KMS-11 (cell line): ENCODE data around the gene LRGUK.

Experiments used
- H2AFZ ChIP-seq: fragments of 200-600 bp; sonication (generic); 2 replicates; pipeline ENCODE4 v1.6.1; 2016; ENCODE audit warnings: antibody characterized with exemption, mixed run types, low read depth
- H3K27ac ChIP-seq: fragments of 200-600 bp; sonication (generic); 2 replicates; pipeline ENCODE4 v1.6.1; 2016; ENCODE audit warnings: mild to moderate bottlenecking, mixed run types
- H3K27me3 ChIP-seq: fragments of 200-600 bp; sonication (generic); 2 replicates; pipeline ENCODE4 v1.6.1; 2017; ENCODE audit warnings: mild to moderate bottlenecking, low read depth, mixed run types, moderate library complexity; ENCODE audit not compliant: insufficient read depth
- H3K36me3 ChIP-seq: fragments of 200-600 bp; sonication (generic); 2 replicates; pipeline ENCODE4 v1.6.1; 2017; ENCODE audit warnings: mild to moderate bottlenecking, mixed run types; ENCODE audit not compliant: insufficient read depth
- H3K4me1 ChIP-seq: fragments of 200-600 bp; sonication (generic); 2 replicates; pipeline ENCODE4 v1.6.1; 2016; ENCODE audit warnings: mild to moderate bottlenecking, low read depth, mixed run types; ENCODE audit not compliant: poor library complexity, severe bottlenecking
- H3K4me2 ChIP-seq: fragments of 200-600 bp; sonication (generic); 2 replicates; pipeline ENCODE4 v1.7.0; 2016; ENCODE audit warnings: mild to moderate bottlenecking, mixed run types
- H3K4me3 ChIP-seq: fragments of 200-600 bp; sonication (generic); IDR thresholded peaks from 2 replicates; pipeline ENCODE4 v1.6.1; 2017; ENCODE audit warnings: low read depth, low read length, mixed read lengths; ENCODE audit not compliant: insufficient read depth
- H3K79me2 ChIP-seq: fragments of 200-600 bp; sonication (generic); 2 replicates; pipeline ENCODE4 v1.6.1; 2016; ENCODE audit warnings: low read depth, mixed run types; ENCODE audit not compliant: insufficient read depth
- H3K9ac ChIP-seq: fragments of 200-600 bp; sonication (generic); 2 replicates; pipeline ENCODE4 v1.6.1; 2016; ENCODE audit warnings: mild to moderate bottlenecking, mixed run types
- H4K20me1 ChIP-seq: fragments of 200-600 bp; sonication (generic); 2 replicates; pipeline ENCODE4 v1.6.1; 2016; ENCODE audit warnings: mild to moderate bottlenecking, mixed run types; ENCODE audit not compliant: insufficient read depth
- TF ChIP-seq, protein P1 (sequence below): fragments of 200-600 bp; sonication (generic); conservative IDR thresholded peaks from 2 replicates; pipeline ENCODE4 v1.6.1; 2017; ENCODE audit warnings: low read depth, mild to moderate bottlenecking, antibody characterized with exemption, low read length, moderate library complexity, mixed read lengths

LRGUK gene

GRCh38 chr7:134129856-134130523 is 2.9 kb downstream of the LRGUK start:
- Histone ChIP-seq H3K79me2 (no peaks in the 10 kb centered on the region), H3K4me2 (no peak overlapping the region), H3K9ac (no peak overlapping the region), H3K4me1 (peaks cover 3% of the 10 kb centered on the region), H3K27ac (no peak overlapping the region), H2AFZ (no peak overlapping the region), H3K4me3 (no peak overlapping the region), H3K36me3 (no peaks in the 10 kb centered on the region), H4K20me1 (no peaks in the 10 kb centered on the region), H3K27me3 (no peaks in the 10 kb centered on the region)
- TF ChIP-seq, protein P1, sequence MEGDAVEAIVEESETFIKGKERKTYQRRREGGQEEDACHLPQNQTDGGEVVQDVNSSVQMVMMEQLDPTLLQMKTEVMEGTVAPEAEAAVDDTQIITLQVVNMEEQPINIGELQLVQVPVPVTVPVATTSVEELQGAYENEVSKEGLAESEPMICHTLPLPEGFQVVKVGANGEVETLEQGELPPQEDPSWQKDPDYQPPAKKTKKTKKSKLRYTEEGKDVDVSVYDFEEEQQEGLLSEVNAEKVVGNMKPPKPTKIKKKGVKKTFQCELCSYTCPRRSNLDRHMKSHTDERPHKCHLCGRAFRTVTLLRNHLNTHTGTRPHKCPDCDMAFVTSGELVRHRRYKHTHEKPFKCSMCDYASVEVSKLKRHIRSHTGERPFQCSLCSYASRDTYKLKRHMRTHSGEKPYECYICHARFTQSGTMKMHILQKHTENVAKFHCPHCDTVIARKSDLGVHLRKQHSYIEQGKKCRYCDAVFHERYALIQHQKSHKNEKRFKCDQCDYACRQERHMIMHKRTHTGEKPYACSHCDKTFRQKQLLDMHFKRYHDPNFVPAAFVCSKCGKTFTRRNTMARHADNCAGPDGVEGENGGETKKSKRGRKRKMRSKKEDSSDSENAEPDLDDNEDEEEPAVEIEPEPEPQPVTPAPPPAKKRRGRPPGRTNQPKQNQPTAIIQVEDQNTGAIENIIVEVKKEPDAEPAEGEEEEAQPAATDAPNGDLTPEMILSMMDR = no peak

DNA sequence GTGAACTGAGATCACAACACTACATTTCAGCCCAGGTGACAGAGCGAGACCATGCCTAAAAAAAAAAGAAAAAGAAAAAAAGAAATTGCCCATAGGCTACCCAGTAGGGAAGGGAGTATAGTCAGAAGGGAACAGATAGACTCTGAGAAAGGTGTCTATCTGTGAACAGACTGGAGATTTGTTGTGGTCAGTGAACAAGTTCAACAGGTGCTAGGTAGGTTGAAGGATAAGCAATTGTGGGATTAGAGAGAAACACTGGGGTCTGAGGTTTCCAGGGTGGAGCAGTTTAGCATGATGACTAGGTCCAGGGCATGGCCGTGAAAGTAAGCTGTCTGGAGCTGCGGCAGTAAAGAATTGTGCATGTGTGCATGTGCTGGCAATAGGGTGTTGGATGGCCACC is 6.9 kb downstream of the LRGUK start:
- H3K27ac ChIP-seq = no peak overlapping the region
- H3K9ac ChIP-seq = no peak overlapping the region
- no peaks in the 10 kb centered on the region for H3K36me3 ChIP-seq
- H3K4me3 ChIP-seq = no peak overlapping the region
- no peak overlapping the region for H2AFZ ChIP-seq
- H3K4me1 ChIP-seq = no peaks in the 10 kb centered on the region
- H3K79me2 ChIP-seq = no peaks in the 10 kb centered on the region
- H3K4me2 ChIP-seq = no peak overlapping the region
- H4K20me1 ChIP-seq = no peaks in the 10 kb centered on the region
- TF ChIP-seq, protein P1 = no peak
- no peaks in the 10 kb centered on the region for H3K27me3 ChIP-seq

- H3K79me2 ChIP-seq = no peaks in the 10 kb centered on the region
- H3K27me3 ChIP-seq = no peaks in the 10 kb centered on the region
- TF ChIP-seq, protein P1 = peak; percentile 98
- H2AFZ ChIP-seq = peak overlapping the region; percentile 40; the same call in 1 of the 2 replicates
- no peaks in the 10 kb centered on the region for H3K4me1 ChIP-seq
- no peak overlapping the region for H3K9ac ChIP-seq
- no peaks in the 10 kb centered on the region for H3K36me3 ChIP-seq
- H4K20me1 ChIP-seq = no peaks in the 10 kb centered on the region
- no peak overlapping the region for H3K4me2 ChIP-seq
- no peak overlapping the region for H3K27ac ChIP-seq
- H3K4me3 ChIP-seq = no peak overlapping the region
Measured at GRCh38 chr7:134140889-134141867, 14.0 kb downstream of the LRGUK start.

DNA sequence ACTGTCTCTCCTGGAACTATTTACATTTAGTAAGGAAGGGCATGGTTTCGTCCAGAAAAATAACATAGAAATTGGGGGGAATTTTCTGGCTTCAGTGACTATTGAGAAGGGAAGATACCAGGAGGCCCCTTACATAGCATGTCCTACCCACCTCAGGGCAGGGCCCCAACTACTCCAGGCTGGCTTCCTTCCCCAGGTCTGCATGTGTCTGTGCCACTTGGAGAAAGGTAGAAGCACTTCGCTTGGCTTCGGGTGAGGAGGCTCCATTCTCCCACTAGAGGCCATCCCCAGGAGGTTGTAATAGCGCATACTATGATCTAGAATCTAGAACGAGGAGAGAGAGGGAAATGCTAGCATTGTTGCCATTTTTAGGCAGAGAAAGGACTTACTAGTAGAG is 14.7 kb downstream of the LRGUK start:
- Histone ChIP-seq H3K4me3 (no peak overlapping the region), H3K36me3 (no peaks in the 10 kb centered on the region), H3K4me2 (no peak overlapping the region), H3K27ac (no peak overlapping the region), H3K4me1 (no peaks in the 10 kb centered on the region), H3K27me3 (no peaks in the 10 kb centered on the region), H3K79me2 (no peaks in the 10 kb centered on the region), H2AFZ (no peak overlapping the region), H3K9ac (no peak overlapping the region), H4K20me1 (no peaks in the 10 kb centered on the region)
- TF ChIP-seq, protein P1 = no peak
